ENCODE data around the gene UHRF2.
"Not testable (repeated sequence)": the region's sequence is repeated elsewhere in the genome, so short reads cannot be mapped to it uniquely, and the experiment has no call there.

The UHRF2 gene

GRCh38 chr9:6489099-6489498 lies 76.1 kb downstream of the UHRF2 start:
- DNase-seq (ENCODE audit: low read depth), result no peak

GRCh38 chr9:6490863-6491262 lies 77.9 kb downstream of the UHRF2 start:
- no peak for DNase-seq (ENCODE audit: low read depth)

- no peak for DNase-seq (ENCODE audit: low read depth)
These were observed 82.5 kb downstream of the UHRF2 start for GRCh38 chr9:6495466-6495865.

- no peak for DNase-seq (ENCODE audit: low read depth)
These were observed 86.0 kb downstream of the UHRF2 start for GRCh38 chr9:6498982-6499381.

- DNase-seq (ENCODE audit: low read depth), result no peak
These were observed 88.7 kb downstream of the UHRF2 start for GRCh38 chr9:6501526-6502210.

- DNase-seq (ENCODE audit: low read depth), result no peak
These were observed 89.4 kb downstream of the UHRF2 start for GRCh38 chr9:6502399-6502798.

GRCh38 chr9:6506571-6506970 lies 93.6 kb downstream of the UHRF2 start:
- no peak for DNase-seq (ENCODE audit: low read depth)

- DNase-seq (ENCODE audit: low read depth), result no peak
These were observed 99.2 kb downstream of the UHRF2 start for GRCh38 chr9:6512085-6512657.

GRCh38 chr9:6522263-6522662 lies 109.3 kb downstream of the UHRF2 start:
- no peak for DNase-seq (ENCODE audit: low read depth)

GRCh38 chr9:6525326-6526045 lies 112.5 kb downstream of the UHRF2 start:
- no peak for DNase-seq (ENCODE audit: low read depth)

- no peak for DNase-seq (ENCODE audit: low read depth)
These were observed 122.6 kb downstream of the UHRF2 start for GRCh38 chr9:6535594-6535993.

- DNase-seq (ENCODE audit: low read depth), result no peak
These were observed 125.7 kb downstream of the UHRF2 start for GRCh38 chr9:6538666-6539071.

- DNase-seq (ENCODE audit: low read depth), result not testable (repeated sequence)
These were observed 129.6 kb downstream of the UHRF2 start for GRCh38 chr9:6542617-6543016.

- no peak for DNase-seq (ENCODE audit: low read depth)
These were observed 130.2 kb downstream of the UHRF2 start for GRCh38 chr9:6543204-6543603.

GRCh38 chr9:6545017-6545691 lies 132.2 kb downstream of the UHRF2 start:
- DNase-seq (ENCODE audit: low read depth), result no peak

GRCh38 chr9:6549106-6549800 lies 136.3 kb downstream of the UHRF2 start:
- DNase-seq (ENCODE audit: low read depth), result no peak

GRCh38 chr9:6551136-6551535 lies 138.1 kb downstream of the UHRF2 start:
- DNase-seq (ENCODE audit: low read depth), result no peak

- no peak for DNase-seq (ENCODE audit: low read depth)
These were observed 139.0 kb downstream of the UHRF2 start for GRCh38 chr9:6552033-6552432.

GRCh38 chr9:6552498-6553121 lies 139.6 kb downstream of the UHRF2 start:
- no peak for DNase-seq (ENCODE audit: low read depth)

GRCh38 chr9:6553866-6554265 lies 140.9 kb downstream of the UHRF2 start:
- no peak for DNase-seq (ENCODE audit: low read depth)
